HepG2 (cell line): ENCODE data around the gene LRBA. TPM values are rescaled to one million over a fixed set of nuclear protein-coding genes. Genes with fewer than 3 reads are reported as not detected.

Source experiments
- ATAC-seq: fragments of 200-7000 bp; cut with Tn5 transposase; 3 replicates; pipeline ENCODE4 v1.9.1; 2020; ENCODE audit warnings: mild to moderate bottlenecking, moderate library complexity
- BruUV-seq: library from RNA; stranded (reverse); fragments of 400-500 nt; replicated peaks from 2 replicates; lab custom pipeline; 2021; lab: Mats Ljungman, UMichigan
- CTCF ChIA-PET: fragments of 300-600 bp; formaldehyde crosslinking; extraction: SDS; loops from one replicate; lab custom pipeline; 2021; ENCODE audit warnings: low total read pairs, inconsistent platforms, low intra/inter-chr PET ratio; lab: Yijun Ruan, JAX
- POLR2A ChIA-PET: fragments of 350-600 bp; sonication (Branson Sonifier 250); formaldehyde crosslinking; loops from one replicate; lab custom pipeline; 2020; ENCODE audit warnings: antibody characterized with exemption, inconsistent platforms; lab: Yijun Ruan, JAX
- DNase-seq: peaks from one replicate; pipeline ENCODE4 v3.0.0-alpha.2; 2015; ENCODE audit warnings: low spot score
- FAIRE-seq: peaks from 3 replicates; lab custom pipeline; 2011; peaks lifted over from hg19 to GRCh38; lab: Jason Lieb, UNC
- H2AFZ ChIP-seq: one replicate; pipeline ENCODE4 v1.6.1; 2011; ENCODE audit warnings: low read length, inconsistent platforms
- H3K27ac ChIP-seq: fragments of 300-600 bp; 3 replicates; pipeline ENCODE4 v1.8.0; 2011; ENCODE audit warnings: mixed run types, mild to moderate bottlenecking, mixed read lengths, low read length, inconsistent platforms; ENCODE audit not compliant: insufficient read depth; ENCODE audit errors: extremely low read length
- H3K27me3 ChIP-seq, 2 experiments: fragments of 200-600 bp in 1 of 2; 2 replicates in 1 of 2; 3 replicates in 1 of 2; pipeline versions ENCODE4 v1.6.0 to v1.8.0; 2011; ENCODE audit warnings: low read length in 2 of 2, mild to moderate bottlenecking in 2 of 2, moderate library complexity in 2 of 2, inconsistent platforms in 1 of 2; ENCODE audit not compliant: insufficient read depth in 2 of 2, control insufficient read depth in 1 of 2
- H3K36me3 ChIP-seq, 2 experiments: fragments of 200-600 bp in 1 of 2; replicated peaks in 1 of 2; 2 replicates in 1 of 2; 3 replicates in 1 of 2; pipeline versions ENCODE4 v1.5.1 to v1.8.0; 2011; ENCODE audit warnings: low read length in 2 of 2, inconsistent platforms in 1 of 2; ENCODE audit not compliant: insufficient read depth in 2 of 2, control insufficient read depth in 1 of 2
- H3K4me1 ChIP-seq: 2 replicates; pipeline ENCODE4 v1.5.1; 2012; ENCODE audit warnings: low read length, inconsistent platforms; ENCODE audit not compliant: insufficient read depth
- H3K4me2 ChIP-seq: 2 replicates; pipeline ENCODE4 v1.6.0; 2011; ENCODE audit warnings: low read depth, low read length, inconsistent platforms
- H3K4me3 ChIP-seq, 3 experiments: fragments of 200-600 bp in 1 of 3; sonication (generic), shearing (Covaris generic) in 1 of 3; replicated peaks in 1 of 3; 2 replicates each; pipeline ENCODE4 v1.5.1; 2011 to 2016; ENCODE audit warnings: low read length in 3 of 3, inconsistent platforms in 2 of 3, low read depth in 2 of 3, mild to moderate bottlenecking in 2 of 3, control low read depth in 1 of 3, mixed read lengths in 1 of 3; ENCODE audit not compliant: insufficient read depth in 1 of 3
- H3K79me2 ChIP-seq: one replicate; pipeline ENCODE4 v1.6.1; 2011; ENCODE audit warnings: low read length, inconsistent platforms; ENCODE audit not compliant: insufficient read depth
- H3K9ac ChIP-seq: 2 replicates; pipeline ENCODE4 v1.6.0; 2011; ENCODE audit warnings: mild to moderate bottlenecking, low read depth, low read length, inconsistent platforms; ENCODE audit not compliant: insufficient read depth
- H3K9me3 ChIP-seq: 2 replicates; pipeline ENCODE4 v1.5.1; 2012; ENCODE audit warnings: mild to moderate bottlenecking, low read length
- H4K20me1 ChIP-seq: 2 replicates; pipeline ENCODE4 v1.6.0; 2011; ENCODE audit warnings: inconsistent platforms, mild to moderate bottlenecking, low read length, moderate library complexity; ENCODE audit not compliant: insufficient read depth
- DBP ChIP-seq: sonication (generic); formaldehyde crosslinking; IDR thresholded peaks from 2 replicates; pipeline ENCODE4 v1.4.0; 2020; ENCODE audit warnings: missing genetic modification reagents; ENCODE audit errors: not compliant biosample characterization
- GPN1 ChIP-seq: sonication (generic); formaldehyde crosslinking; IDR thresholded peaks from 2 replicates; pipeline ENCODE4 v1.5.1; 2020; ENCODE audit warnings: missing genetic modification reagents, borderline replicate concordance
- GZF1 ChIP-seq: sonication (generic); formaldehyde crosslinking; IDR thresholded peaks from 2 replicates; pipeline ENCODE4 v1.5.1; 2020; ENCODE audit warnings: mild to moderate bottlenecking, missing genetic modification reagents
- JARID2 ChIP-seq: sonication (generic); formaldehyde crosslinking; IDR thresholded peaks from 2 replicates; pipeline ENCODE4 v1.8.1; 2023; ENCODE audit warnings: missing genetic modification reagents, inconsistent platforms; ENCODE audit not compliant: insufficient replicate concordance
- MIER2 ChIP-seq: IDR thresholded peaks from 2 replicates; pipeline ENCODE4 v1.6.1; 2016; ENCODE audit warnings: missing biosample characterization, missing genetic modification reagents
- XBP1 ChIP-seq: sonication (generic); formaldehyde crosslinking; IDR thresholded peaks from 2 replicates; pipeline ENCODE4 v1.5.0; 2020; ENCODE audit warnings: missing genetic modification reagents
- ZBTB37 ChIP-seq: sonication (generic); formaldehyde crosslinking; IDR thresholded peaks from 2 replicates; pipeline ENCODE4 v1.4.0; 2020; ENCODE audit warnings: mild to moderate bottlenecking, missing genetic modification reagents
- ZFY ChIP-seq: sonication (generic); formaldehyde crosslinking; IDR thresholded peaks from 2 replicates; pipeline ENCODE4 v1.4.0; 2020; ENCODE audit warnings: missing genetic modification reagents
- ZNF737 ChIP-seq: sonication (generic); formaldehyde crosslinking; IDR thresholded peaks from 2 replicates; pipeline ENCODE4 v1.5.0; 2020; ENCODE audit warnings: missing genetic modification reagents, mild to moderate bottlenecking, borderline replicate concordance
- ZNF83 ChIP-seq: sonication (generic); formaldehyde crosslinking; IDR thresholded peaks from 2 replicates; pipeline ENCODE4 v1.4.0; 2020; ENCODE audit warnings: missing genetic modification reagents, mild to moderate bottlenecking, borderline replicate concordance
- ZNF841 ChIP-seq: sonication (generic); formaldehyde crosslinking; IDR thresholded peaks from 2 replicates; pipeline ENCODE4 v1.8.1; 2023; ENCODE audit warnings: missing genetic modification reagents, borderline replicate concordance
- WGBS: methylation state at CpG from one replicate; pipeline ENCODE4 v1.1.6; 2017; ENCODE audit warnings: low lambda C conversion rate; 5-methylcytosine and 5-hydroxymethylcytosine counted together
- in situ Hi-C: cut with HindIII; loops from 2 replicates; pipeline ENCODE4 v1.10.0; 2017; ENCODE audit warnings: low pct_unique_long_range_greater_than_20kb; ENCODE audit not compliant: extremely low pct_ligation_motif_present
- intact Hi-C: fragments of 100-400 bp; cut with micrococcal nuclease; formaldehyde crosslinking; loops from one replicate; pipeline ENCODE4 v1.10.0; 2022; ENCODE audit not compliant: unreplicated experiment
- polyA plus RNA-seq, 8 experiments: library from polyadenylated mRNA; depleted of rRNA in 3 of 8; stranded (reverse) in 7 of 8; unstranded in 1 of 8; fragments of >200 nt; fragmentation: Illumina TruSeq in 4 of 8; extraction: Trizol in 4 of 8; gene quantifications; 2 replicates each; pipeline versions ENCODE4 v1.2.1 to v1.2.3, GENCODE V29; 2011 to 2016; ENCODE audit warnings: low read depth in 4 of 8, missing spikeins in 1 of 8, mixed read lengths in 1 of 8; ENCODE audit not compliant: insufficient read depth in 1 of 8
- total RNA-seq, 5 experiments: library from RNA; depleted of rRNA; stranded (reverse); fragments of >200 nt; fragmentation: Illumina TruSeq; extraction: Trizol; gene quantifications; 2 replicates each; pipeline ENCODE4 v1.2.3, GENCODE V29; 2016; ENCODE audit warnings: low read depth in 1 of 5

LRBA gene
- total and polyA plus RNA-seq, 2 of the 13 experiments (the other 11 are each of a cell fraction or from before 2014, with no cell fraction given), result 21.0 to 37.2 TPM

- TF ChIP-seq ZBTB37 (CRISPR knock-in tag), result no peak
Observed at GRCh38 chr4:150247184-150247583, 767.9 kb downstream of the LRBA start (continued).

GRCh38 chr4:150244600-150244999 is 770.5 kb downstream of the LRBA start:
- BruUV-seq, result no TSS peak
- ATAC-seq (no peak), DNase-seq (no peak), FAIRE-seq (no peak)
- Histone ChIP-seq H2AFZ (no peak overlapping the region), H3K79me2 (no peaks in the 10 kb centered on the region), H3K9ac (no peak overlapping the region), H3K27me3 (no peaks in the 10 kb centered on the region), H3K4me3 (no peak overlapping the region), H3K27ac (no peak overlapping the region), H4K20me1 (no peaks in the 10 kb centered on the region), H3K4me2 (no peak overlapping the region), H3K9me3 (no peaks in the 10 kb centered on the region), H3K4me1 (peaks cover 17% of the 10 kb centered on the region), H3K36me3 (no peaks in the 10 kb centered on the region)
- CTCF ChIA-PET, result no interaction called here
- POLR2A ChIA-PET, result no interaction called here
- intact Hi-C loops, result loop anchor here (5.0 kb wide), 1 partner anchor 247 kb away; no protein-coding TSS in a partner anchor
- TF ChIP-seq XBP1 (CRISPR knock-in tag) (no peak), ZFY (no peak), ZNF841 (CRISPR knock-in tag) (no peak), JARID2 (CRISPR knock-in tag) (no peak), MIER2 (no peak), ZNF83 (CRISPR knock-in tag) (no peak), ZNF737 (no peak), DBP (CRISPR knock-in tag) (no peak), GZF1 (CRISPR knock-in tag) (no peak), GPN1 (no peak)
- 66% methylated on average over 3 of the region's 3 CpGs for WGBS
- in situ Hi-C loops, result no loop called here
